Coronary artery (tissue), 2 donors: ENCODE data around the gene ARRB1.
A peak's percentile ranks its signal among the peaks of the same experiment; 100 is the strongest.

Experiments
- DNase-seq: peaks from one replicate; pipeline ENCODE4 v3.0.0-alpha.2; 2017; ENCODE audit warnings: low spot score
- H3K27ac ChIP-seq, 2 donors: fragments of 200-600 bp; sonication (generic); one replicate each; pipeline ENCODE4 v1.5.1; 2016 to 2019
- H3K4me3 ChIP-seq: fragments of 200-600 bp; sonication (generic); 2 replicates; pipeline ENCODE4 v1.5.1; 2016; ENCODE audit warnings: mild to moderate bottlenecking, moderate library complexity
- TF ChIP-seq, protein P1 (sequence below): fragments of 200-600 bp; sonication (generic); IDR thresholded peaks from one replicate; pipeline ENCODE4 v1.5.1; 2019; ENCODE audit warnings: antibody characterized with exemption

The ARRB1 gene

DNA sequence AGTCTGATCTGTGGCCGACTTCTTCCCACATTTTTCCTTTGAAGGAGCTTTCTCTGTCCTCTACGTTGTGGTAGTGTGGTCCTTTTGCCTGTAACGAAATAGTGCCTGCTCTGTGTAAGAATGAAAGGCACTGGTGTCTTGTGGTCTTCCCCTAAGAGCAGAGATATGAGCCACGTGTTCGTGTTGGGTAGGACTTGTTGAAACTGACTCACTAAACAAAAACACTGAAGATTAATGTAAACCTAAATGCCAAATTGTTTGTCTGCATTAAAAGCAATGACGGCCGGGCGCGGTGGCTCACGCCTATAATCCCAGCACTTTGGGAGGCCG, 37.8 kb upstream of the ARRB1 start:
- Histone ChIP-seq H3K27ac (no peak overlapping the region), H3K4me3 (no peak overlapping the region)
- TF ChIP-seq, protein P1, sequence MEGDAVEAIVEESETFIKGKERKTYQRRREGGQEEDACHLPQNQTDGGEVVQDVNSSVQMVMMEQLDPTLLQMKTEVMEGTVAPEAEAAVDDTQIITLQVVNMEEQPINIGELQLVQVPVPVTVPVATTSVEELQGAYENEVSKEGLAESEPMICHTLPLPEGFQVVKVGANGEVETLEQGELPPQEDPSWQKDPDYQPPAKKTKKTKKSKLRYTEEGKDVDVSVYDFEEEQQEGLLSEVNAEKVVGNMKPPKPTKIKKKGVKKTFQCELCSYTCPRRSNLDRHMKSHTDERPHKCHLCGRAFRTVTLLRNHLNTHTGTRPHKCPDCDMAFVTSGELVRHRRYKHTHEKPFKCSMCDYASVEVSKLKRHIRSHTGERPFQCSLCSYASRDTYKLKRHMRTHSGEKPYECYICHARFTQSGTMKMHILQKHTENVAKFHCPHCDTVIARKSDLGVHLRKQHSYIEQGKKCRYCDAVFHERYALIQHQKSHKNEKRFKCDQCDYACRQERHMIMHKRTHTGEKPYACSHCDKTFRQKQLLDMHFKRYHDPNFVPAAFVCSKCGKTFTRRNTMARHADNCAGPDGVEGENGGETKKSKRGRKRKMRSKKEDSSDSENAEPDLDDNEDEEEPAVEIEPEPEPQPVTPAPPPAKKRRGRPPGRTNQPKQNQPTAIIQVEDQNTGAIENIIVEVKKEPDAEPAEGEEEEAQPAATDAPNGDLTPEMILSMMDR: no peak
- no peak for DNase-seq

DNA sequence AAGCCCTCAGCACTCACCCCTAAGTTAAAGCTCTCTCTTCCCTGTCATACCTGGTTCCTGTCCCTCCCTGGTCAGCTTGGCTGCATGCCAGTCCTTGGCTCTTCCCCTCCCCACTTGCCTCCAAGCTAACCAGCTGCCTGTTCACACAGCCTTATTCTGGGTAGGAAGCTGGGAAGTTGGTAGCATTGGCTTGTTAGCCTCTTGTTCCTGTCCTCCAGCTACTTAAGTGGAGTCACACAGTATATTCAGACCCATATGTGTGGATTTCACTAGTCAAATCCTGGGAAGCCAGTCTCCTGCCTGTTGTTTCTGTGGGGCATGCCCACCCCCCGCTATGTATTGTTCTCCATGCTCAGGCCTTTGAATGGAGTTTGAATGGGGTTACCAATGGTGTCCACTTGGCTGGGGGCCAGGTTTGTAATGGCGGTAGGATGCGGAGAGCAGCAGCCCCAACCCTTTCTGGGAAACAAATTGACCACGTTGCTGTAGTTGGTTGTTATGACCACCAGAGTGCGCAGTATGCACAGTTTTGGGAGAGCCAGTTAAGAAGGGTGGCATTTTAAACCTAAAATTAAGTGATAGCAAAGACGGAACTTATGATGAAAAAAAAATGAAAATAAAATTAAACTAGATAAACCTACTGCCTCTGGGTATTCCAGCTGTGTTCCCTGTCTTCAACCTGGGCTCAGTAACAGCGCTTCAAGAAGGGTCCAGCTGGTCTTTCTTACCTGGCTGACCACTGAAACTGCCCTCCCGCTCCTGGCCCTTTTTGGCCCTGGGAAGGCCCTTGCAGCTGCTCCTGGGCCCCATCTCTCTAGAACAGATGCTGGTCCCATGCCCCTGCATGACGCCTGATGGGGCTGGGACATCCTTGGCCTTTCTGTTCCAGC, 37.2 kb upstream of the ARRB1 start:
- TF ChIP-seq, protein P1: peak; percentile 74
- no peak for DNase-seq
- Histone ChIP-seq H3K27ac (no peak overlapping the region), H3K4me3 (no peak overlapping the region)

DNA sequence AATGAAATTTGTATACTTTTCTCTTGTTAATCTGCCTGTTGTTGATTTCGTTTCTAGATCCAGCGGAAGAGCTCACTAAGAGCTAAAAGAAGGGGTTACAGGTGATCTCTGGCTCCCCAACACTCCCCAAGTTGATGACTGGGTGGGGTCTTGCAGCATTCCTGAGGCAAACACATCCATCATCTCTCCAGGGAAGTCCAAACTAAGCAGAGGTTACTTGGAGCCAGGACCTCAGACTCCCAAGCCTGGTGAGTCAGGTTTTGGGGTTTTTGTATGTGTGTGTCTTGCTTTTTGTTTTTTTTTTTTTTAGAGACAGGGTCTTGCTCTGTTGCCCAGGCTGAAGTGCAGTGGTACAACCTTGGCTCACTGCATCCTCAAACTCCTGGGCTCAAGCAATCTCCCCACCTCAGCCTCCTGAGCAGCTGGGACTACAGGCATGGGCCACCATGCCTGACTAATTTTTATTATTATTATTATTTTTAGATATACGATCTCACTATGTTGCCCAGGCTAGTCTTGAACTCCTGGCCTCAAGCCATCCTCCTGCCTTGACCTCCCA, 36.4 kb upstream of the ARRB1 start:
- TF ChIP-seq, protein P1: no peak
- DNase-seq: no peak
- H3K27ac ChIP-seq: no peak overlapping the region
- H3K4me3 ChIP-seq: no peak overlapping the region

DNA sequence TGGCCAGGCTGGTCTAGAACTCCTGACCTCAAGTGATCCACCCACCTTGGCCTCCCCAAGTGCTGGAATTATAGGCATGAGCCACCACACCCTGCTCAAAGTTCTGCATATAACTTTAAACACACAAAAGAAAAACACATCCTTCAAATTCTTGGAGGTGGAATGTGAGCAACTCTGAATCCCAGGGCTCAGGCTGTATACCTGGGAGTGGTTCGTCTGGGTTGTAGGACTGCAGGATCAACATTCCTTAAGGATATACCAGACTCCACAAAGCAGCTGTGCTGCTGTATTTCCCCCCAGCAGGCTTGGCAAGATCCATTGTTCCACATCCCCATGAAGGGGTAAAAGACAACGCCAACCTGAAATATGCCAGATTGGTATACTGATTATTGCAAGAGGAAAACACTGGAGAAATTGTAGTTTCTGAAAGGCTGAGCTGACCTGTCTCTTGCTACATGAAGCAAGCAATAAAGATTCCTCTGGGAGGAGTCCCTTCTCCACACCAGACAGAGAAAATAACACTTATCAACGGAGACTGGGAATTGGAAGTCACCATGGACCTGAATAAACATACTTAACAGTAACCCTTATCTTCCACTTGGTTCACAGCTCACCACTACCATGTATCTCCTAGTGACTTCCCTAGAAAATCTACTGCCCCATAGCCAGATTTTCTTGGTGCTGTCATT, 35.6 kb upstream of the ARRB1 start:
- no peak overlapping the region for H3K4me3 ChIP-seq
- no peak overlapping the region for H3K27ac ChIP-seq
- TF ChIP-seq, protein P1: no peak
- no peak for DNase-seq

DNA sequence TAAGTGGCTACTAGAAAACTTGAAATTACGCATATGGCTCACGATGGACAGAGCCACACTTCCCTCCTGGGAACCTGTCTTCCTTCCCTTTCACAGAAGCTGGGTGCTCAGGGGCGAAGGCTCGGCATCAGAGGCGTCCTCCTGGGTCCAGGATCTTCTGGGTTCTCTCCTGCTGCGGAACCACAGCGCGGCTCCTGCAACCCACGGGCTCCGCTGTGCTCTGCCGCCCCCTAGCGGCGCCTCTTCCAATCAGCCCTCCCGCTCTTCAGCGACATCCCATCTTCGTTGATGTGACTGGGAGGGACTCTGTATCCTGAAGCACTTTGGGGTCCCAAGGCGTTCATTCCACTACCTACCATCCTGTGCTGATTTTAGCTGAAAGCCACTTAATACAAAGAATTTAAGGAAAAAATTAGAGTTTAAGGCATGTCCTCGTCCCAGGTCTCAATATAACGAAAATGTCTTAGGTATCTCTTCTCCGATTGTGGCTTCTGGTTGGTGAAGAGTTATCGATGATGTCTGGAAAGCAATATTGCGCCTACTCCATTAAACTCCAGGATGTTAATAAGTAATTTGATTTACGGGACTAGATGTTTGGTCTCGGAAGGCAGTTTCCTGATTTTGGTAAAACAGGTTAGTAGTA, 33.1 kb upstream of the ARRB1 start:
- no peak overlapping the region for H3K27ac ChIP-seq

DNA sequence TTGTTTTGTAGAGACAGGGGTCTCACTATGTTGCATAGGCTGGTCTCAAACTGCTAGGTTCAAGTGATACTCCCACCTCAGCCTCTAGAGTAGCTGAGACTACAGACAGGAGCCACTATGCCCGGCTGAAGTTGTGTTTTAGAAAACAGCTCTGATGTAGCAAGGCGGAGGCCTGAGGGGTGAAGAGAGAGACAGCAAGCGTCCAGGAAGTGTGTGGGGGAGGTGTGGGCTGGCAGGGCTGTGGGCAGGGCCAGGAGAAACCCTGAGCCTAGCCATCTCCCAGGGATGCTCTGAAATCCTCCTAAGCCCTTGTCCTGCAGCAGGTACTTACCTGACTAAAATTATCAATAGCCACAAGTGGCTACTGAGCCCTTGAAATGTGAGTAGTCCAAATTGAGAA, 31.8 kb upstream of the ARRB1 start:
- no peak for DNase-seq
- Histone ChIP-seq H3K27ac (no peak overlapping the region), H3K4me3 (no peak overlapping the region)
- TF ChIP-seq, protein P1: no peak

More for the DNA sequence above, 33.1 kb upstream of the ARRB1 start:
- DNase-seq: no peak
- no peak overlapping the region for H3K4me3 ChIP-seq
- TF ChIP-seq, protein P1: peak; percentile 95
